Activated T-helper 2 cell treated with anti-CD3 and anti-CD28 coated beads, Interferon-gamma antibody, Interleukin-2, Interleukin-4, amounts not matched to agents 10 μg/mL and 5 μg/mL and 100 μg/mL, durations not matched to agents 14 hours and 24 hours and 36 hours (primary cell): ENCODE data around the gene GLB1L3. TPM values are rescaled to one million over a fixed set of nuclear protein-coding genes. Genes with fewer than 3 reads are reported as not detected.

Source experiments
- DNase-seq: peaks from one replicate; pipeline ENCODE4 v3.0.0; 2021; ENCODE audit warnings: low spot score
- H3K27ac Mint-ChIP-seq: one replicate; pipeline ENCODE4 v1.8.0; 2021; ENCODE audit warnings: mixed read lengths
- H3K27me3 Mint-ChIP-seq: one replicate; pipeline ENCODE4 v1.8.0; 2021; ENCODE audit warnings: low read depth, mixed read lengths
- H3K36me3 Mint-ChIP-seq: one replicate; pipeline ENCODE4 v1.8.0; 2021; ENCODE audit warnings: low read depth, mixed read lengths
- H3K4me1 Mint-ChIP-seq: one replicate; pipeline ENCODE4 v1.8.0; 2021; ENCODE audit warnings: low read depth, mixed read lengths
- H3K4me3 Mint-ChIP-seq: one replicate; pipeline ENCODE4 v1.8.0; 2021; ENCODE audit warnings: low read depth, mild to moderate bottlenecking, moderate library complexity, mixed read lengths
- H3K9me3 Mint-ChIP-seq: one replicate; pipeline ENCODE4 v1.8.0; 2021; ENCODE audit warnings: mixed read lengths
- intact Hi-C: fragments of 100-400 bp; cut with micrococcal nuclease; formaldehyde crosslinking; loops from one replicate; pipeline ENCODE4 v1.15.1; 2023
- total RNA-seq: library from RNA; stranded (reverse); gene quantifications from 2 replicates; pipeline ENCODE4 v1.2.3, GENCODE V29; 2022

Gene GLB1L3
- total RNA-seq, 1 donor from 2014 or later, result 15.4 TPM

DNA sequence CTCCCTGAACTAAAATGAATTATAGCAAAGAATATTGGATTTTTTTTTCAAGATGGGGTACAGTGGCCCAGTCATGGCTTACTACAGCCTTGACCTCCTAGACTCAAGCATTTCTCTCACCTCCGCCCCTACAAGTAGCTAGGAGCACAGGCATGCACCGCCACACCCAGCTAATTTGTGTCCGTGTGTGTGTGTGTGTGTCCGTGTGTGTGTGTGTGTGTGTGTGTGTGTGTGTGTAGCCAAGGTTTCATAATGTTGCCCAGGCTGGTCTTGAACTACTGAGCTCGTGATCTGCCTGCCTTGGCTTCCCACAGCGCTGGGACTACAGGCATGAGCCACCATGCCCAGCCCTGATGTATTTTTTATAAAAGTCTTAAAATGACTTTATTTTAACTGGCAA is 35.6 kb upstream of the GLB1L3 start:
- no peak overlapping the region for H3K4me3 Mint-ChIP-seq
- DNase-seq, result no peak
- peaks cover 5% of the 10 kb centered on the region for H3K4me1 Mint-ChIP-seq
- no peaks in the 10 kb centered on the region for H3K9me3 Mint-ChIP-seq
- no peak overlapping the region for H3K27ac Mint-ChIP-seq
- H3K36me3 Mint-ChIP-seq, result peaks cover 57% of the 10 kb centered on the region
- H3K27me3 Mint-ChIP-seq, result no peaks in the 10 kb centered on the region
- intact Hi-C loops, result no loop called here

DNA sequence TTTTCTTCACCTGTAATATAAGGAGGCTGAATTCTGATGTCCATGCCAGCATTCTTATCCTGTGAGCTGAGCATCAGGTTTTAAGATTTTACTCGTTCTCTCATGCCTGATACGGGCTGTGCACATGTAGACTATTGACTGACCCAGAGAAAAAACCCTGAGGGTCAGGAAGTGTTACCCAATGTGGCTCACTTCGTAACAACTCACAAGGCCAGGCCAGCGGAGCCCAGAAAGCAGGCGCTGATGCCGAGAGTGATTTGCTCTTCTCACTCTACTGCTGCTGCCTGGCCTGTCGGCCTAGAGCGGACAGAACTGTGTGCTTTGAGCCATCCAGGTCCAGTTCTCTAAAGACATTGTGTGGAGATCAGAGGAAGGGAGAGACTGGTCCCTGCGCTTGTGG is 33.8 kb upstream of the GLB1L3 start:
- intact Hi-C loops, result no loop called here
- DNase-seq, result no peak
- peaks cover under 1% of the 10 kb centered on the region for H3K4me1 Mint-ChIP-seq
- H3K9me3 Mint-ChIP-seq, result no peaks in the 10 kb centered on the region
- H3K27ac Mint-ChIP-seq, result no peak overlapping the region
- no peaks in the 10 kb centered on the region for H3K27me3 Mint-ChIP-seq
- no peak overlapping the region for H3K4me3 Mint-ChIP-seq
- H3K36me3 Mint-ChIP-seq, result peaks cover 56% of the 10 kb centered on the region

- no peaks in the 10 kb centered on the region for H3K27me3 Mint-ChIP-seq
- intact Hi-C loops, result no loop called here
Observed at GRCh38 chr11:134243913-134244312, 32.3 kb upstream of the GLB1L3 start.

GRCh38 chr11:134244593-134244992 is 31.6 kb upstream of the GLB1L3 start:
- no peak for DNase-seq
- peaks cover 12% of the 10 kb centered on the region for H3K4me1 Mint-ChIP-seq
- peaks cover 61% of the 10 kb centered on the region for H3K36me3 Mint-ChIP-seq
- no peak overlapping the region for H3K4me3 Mint-ChIP-seq
- no peaks in the 10 kb centered on the region for H3K27me3 Mint-ChIP-seq
- H3K27ac Mint-ChIP-seq, result no peak overlapping the region
- no peaks in the 10 kb centered on the region for H3K9me3 Mint-ChIP-seq
- intact Hi-C loops, result no loop called here

More at GRCh38 chr11:134243913-134244312, 32.3 kb upstream of the GLB1L3 start:
- Mint-ChIP-seq H3K4me1 (peaks cover 7% of the 10 kb centered on the region), H3K27ac (no peak overlapping the region), H3K36me3 (peaks cover 60% of the 10 kb centered on the region), H3K9me3 (no peaks in the 10 kb centered on the region), H3K4me3 (no peak overlapping the region)
- DNase-seq, result no peak

DNA sequence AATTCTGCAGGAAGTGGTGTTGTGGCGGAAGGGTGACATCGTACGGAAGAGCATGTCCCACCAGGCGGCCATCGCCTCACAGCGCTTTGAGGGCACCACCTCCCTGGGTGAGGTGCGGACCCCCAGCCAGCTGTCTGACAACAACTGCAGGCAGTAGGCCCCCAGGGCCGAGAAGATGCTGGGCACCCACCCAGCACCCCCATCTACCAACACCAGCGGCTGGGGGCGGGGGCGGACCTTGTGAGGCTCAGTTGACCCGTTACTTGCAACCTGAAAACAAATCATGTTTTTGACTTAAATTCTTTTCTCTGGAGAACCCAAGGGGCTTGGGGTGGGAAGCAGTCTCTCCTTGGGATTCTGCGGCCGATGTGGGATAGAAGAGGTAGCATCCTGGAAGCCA is 30.7 kb upstream of the GLB1L3 start:
- DNase-seq, result no peak
- Mint-ChIP-seq H3K4me1 (peaks cover 12% of the 10 kb centered on the region), H3K27ac (no peak overlapping the region), H3K9me3 (no peaks in the 10 kb centered on the region), H3K27me3 (no peaks in the 10 kb centered on the region), H3K36me3 (peaks cover 58% of the 10 kb centered on the region), H3K4me3 (no peak overlapping the region)
- intact Hi-C loops, result no loop called here

DNA sequence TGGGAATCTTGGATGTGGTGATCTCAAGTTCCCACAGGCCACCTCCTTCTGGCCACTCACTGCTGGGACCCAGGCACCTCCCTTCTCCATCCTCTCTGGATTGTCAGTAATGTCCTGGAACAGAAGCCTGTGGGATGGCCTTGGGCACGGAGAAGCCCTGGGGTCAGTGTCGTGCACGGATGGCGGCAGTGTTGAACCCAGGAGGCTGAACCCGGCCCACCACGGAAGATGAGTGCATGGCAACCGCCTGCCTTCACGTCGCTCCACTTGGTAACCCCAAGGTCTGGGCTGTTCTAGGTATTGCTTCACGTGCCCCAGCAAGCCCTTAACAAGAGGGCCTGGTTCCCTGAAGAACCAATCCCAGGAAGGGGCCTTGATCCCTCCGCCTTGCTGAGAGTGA is 30.1 kb upstream of the GLB1L3 start:
- Mint-ChIP-seq H3K36me3 (peaks cover 60% of the 10 kb centered on the region), H3K4me3 (no peak overlapping the region), H3K4me1 (peaks cover 12% of the 10 kb centered on the region), H3K27me3 (no peaks in the 10 kb centered on the region), H3K9me3 (no peaks in the 10 kb centered on the region), H3K27ac (no peak overlapping the region)
- no peak for DNase-seq
- intact Hi-C loops, result no loop called here

DNA sequence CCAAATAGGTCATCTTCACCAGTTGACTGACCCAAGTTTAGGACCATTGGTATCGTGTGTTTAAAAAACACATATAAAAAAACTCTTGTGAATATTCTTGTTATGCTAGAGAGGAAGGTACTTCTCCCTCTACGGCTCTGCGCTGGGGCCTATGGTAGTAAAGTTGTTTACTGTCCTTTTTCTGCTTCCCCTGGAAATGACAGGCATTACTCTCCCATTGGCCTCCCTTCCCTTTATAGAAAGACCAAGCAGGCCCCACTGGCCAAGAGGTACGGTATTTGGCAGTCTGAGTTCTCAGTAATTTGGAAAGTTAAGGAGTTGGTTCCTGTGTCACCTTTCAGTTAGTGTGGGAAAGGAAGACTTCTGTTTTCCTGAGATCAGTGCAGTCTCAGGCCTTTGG is 29.5 kb upstream of the GLB1L3 start:
- Mint-ChIP-seq H3K27ac (no peak overlapping the region), H3K4me3 (no peak overlapping the region), H3K4me1 (peaks cover 13% of the 10 kb centered on the region), H3K27me3 (no peaks in the 10 kb centered on the region), H3K9me3 (no peaks in the 10 kb centered on the region), H3K36me3 (peaks cover 62% of the 10 kb centered on the region)
- intact Hi-C loops, result no loop called here
- no peak for DNase-seq

GRCh38 chr11:134248910-134249480 is 27.2 kb upstream of the GLB1L3 start:
- no peak overlapping the region for H3K4me3 Mint-ChIP-seq
- intact Hi-C loops, result no loop called here
- DNase-seq, result no peak
- peak overlapping the region; percentile 38 for H3K27ac Mint-ChIP-seq
- H3K9me3 Mint-ChIP-seq, result no peaks in the 10 kb centered on the region
- H3K27me3 Mint-ChIP-seq, result no peaks in the 10 kb centered on the region
- peaks cover 23% of the 10 kb centered on the region for H3K4me1 Mint-ChIP-seq
- peaks cover 45% of the 10 kb centered on the region for H3K36me3 Mint-ChIP-seq

DNA sequence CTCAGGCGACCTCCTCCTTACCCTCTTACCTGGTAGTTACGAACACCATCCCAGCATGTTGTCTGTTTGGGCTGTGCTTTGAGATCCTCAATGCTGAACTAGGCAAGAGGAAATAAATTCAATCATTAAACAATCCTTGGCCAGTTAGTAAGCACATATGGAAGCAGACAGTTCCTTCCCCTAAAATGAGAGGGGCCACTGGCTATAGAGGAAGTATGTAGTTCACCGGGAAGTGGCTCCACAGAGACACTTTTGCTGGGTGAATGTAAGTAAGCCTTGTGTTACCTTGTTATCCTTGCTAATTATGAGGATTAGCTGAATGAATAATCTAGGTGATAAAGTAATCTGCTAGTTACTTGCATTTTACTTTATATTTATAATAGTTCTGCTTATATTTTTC is 25.9 kb upstream of the GLB1L3 start:
- no peak for DNase-seq
- Mint-ChIP-seq H3K9me3 (no peaks in the 10 kb centered on the region), H3K4me3 (no peak overlapping the region), H3K27me3 (no peaks in the 10 kb centered on the region), H3K4me1 (peaks cover 31% of the 10 kb centered on the region), H3K36me3 (peaks cover 36% of the 10 kb centered on the region), H3K27ac (no peak overlapping the region)
- intact Hi-C loops, result loop anchor here (10.0 kb wide), 1 partner anchor 45 kb away; no protein-coding TSS in a partner anchor

GRCh38 chr11:134250675-134251074 is 25.5 kb upstream of the GLB1L3 start:
- DNase-seq, result no peak
- intact Hi-C loops, result loop anchor here (10.0 kb wide), 1 partner anchor 46 kb away; no protein-coding TSS in a partner anchor
- H3K36me3 Mint-ChIP-seq, result peaks cover 36% of the 10 kb centered on the region
- H3K4me1 Mint-ChIP-seq, result peaks cover 31% of the 10 kb centered on the region
- no peaks in the 10 kb centered on the region for H3K27me3 Mint-ChIP-seq
- H3K4me3 Mint-ChIP-seq, result no peak overlapping the region
- no peaks in the 10 kb centered on the region for H3K9me3 Mint-ChIP-seq
- H3K27ac Mint-ChIP-seq, result no peak overlapping the region

DNA sequence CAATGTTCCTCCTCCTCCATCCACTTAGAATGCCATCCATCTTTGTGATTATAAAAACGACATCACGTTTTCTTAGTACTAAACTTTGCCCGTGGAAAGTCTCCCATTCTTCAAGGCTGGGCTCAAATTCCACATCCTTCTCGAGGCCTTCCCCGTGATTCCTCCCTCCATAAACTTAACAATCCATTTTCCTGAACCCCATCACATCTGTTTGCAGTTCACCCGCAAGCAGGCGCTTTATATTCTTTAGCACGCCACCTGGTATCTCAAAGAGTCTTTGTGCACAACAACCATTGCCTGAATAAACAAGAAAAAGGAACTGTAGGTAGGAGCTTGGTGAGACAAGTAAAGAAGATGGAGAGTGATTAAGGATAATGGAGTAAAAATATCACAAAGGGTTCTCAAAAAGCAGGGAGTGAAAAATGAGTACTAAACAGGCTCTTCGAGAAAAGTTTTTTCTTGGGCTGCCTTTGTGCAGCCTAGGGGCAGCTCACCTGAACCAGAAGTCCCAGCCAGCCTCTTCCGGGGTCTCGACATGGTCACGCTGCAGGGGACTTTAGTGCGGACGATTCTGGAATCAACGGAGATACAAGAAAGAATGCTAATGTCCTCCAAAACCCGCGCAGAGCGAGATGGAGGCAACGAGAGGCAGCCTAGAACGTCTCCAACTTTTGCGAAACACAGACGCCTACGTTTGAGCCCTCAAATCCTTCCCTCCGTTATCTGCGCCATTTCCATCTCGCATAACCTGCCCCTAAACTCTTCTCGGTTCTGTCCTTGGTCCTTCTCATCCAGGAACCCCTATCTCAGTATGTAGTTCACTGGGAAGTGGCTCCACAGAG is 23.6 kb upstream of the GLB1L3 start:
- intact Hi-C loops, result loop anchor here (1.0 to 10.0 kb wide), 4 partner anchors 23 to 79 kb away; partner anchors contain the start of genes GLB1L2 and VPS26B
- Mint-ChIP-seq H3K9me3 (no peaks in the 10 kb centered on the region), H3K27ac (peak overlapping the region; percentile 85), H3K4me3 (peak overlapping the region; percentile 99), H3K36me3 (peaks cover 28% of the 10 kb centered on the region), H3K27me3 (no peaks in the 10 kb centered on the region), H3K4me1 (peaks cover 31% of the 10 kb centered on the region)
- DNase-seq, result peak; percentile 30

DNA sequence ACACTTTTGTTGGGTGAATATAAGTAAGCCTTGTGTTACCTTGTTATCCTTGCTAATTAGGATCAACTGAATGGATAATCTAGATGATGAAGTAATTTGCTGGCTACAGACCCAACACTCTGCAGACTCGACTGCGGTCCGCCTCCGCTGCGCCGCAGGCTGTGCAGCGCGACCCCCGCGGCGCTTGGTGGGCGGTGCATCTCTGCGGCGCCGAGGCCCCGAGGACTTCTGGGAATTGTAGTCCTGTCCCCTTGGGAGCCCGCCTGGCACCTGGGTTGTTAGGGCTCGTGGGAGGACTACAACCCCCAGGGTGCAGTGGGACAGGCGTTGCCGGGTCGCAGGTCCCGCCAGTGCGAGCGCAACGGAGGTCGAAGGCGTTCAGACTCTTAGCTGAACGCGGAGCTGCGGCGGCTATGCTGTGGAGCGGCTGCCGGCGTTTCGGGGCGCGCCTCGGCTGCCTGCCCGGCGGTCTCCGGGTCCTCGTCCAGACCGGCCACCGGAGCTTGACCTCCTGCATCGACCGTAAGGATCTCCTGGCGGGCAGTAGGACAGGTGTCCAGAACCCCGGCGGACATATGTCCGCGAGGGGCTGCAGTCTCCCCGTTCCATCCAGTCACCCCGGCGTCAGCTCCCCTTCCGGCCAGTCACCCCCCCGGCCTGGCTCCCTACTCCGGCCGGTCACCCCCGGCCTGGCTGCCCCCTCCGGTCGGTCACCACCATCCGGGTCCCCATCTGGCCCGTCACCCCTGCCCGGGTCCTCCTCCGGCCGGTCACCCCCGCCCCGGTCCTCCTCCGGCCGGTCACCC is 22.8 kb upstream of the GLB1L3 start, which contains the start of the genes ACAD8 and THYN1:
ACAD8 (plus strand) TSS at position 381 of the 806 bp plus-strand sequence; CDS start at position 414, 33 bp downstream.
THYN1 (minus strand) TSS at position 165 of the 806 bp plus-strand sequence. CDS start 470 bp downstream, outside the sequence.
- H3K4me3 Mint-ChIP-seq, result peak within 1 kb of the TSS; percentile 99
- peaks cover 27% of the 10 kb centered on the region for H3K36me3 Mint-ChIP-seq
- peak; percentile 93 for DNase-seq
- H3K9me3 Mint-ChIP-seq, result no peaks in the 10 kb centered on the region
- H3K27me3 Mint-ChIP-seq, result no peaks in the 10 kb centered on the region
- H3K27ac Mint-ChIP-seq, result peak within 1 kb of the TSS; percentile 85
- intact Hi-C loops, result loop anchor here (1.0 to 10.0 kb wide), 4 partner anchors 22 to 78 kb away; partner anchors contain the start of genes GLB1L2 and VPS26B
- H3K4me1 Mint-ChIP-seq, result peaks cover 31% of the 10 kb centered on the region
